Endodermal cell (in vitro differentiated cells): Measurements from ENCODE around the gene MBD3L2. TPM values are rescaled to one million over a fixed set of nuclear protein-coding genes. Genes with fewer than 3 reads are reported as not detected.
"Not testable (repeated sequence)": the region's sequence is repeated elsewhere in the genome, so short reads cannot be mapped to it uniquely, and the experiment has no call there.

ENCODE experiments used
- DNase-seq: peaks from one replicate; pipeline ENCODE4 v3.0.0-alpha.2; 2017
- H3K27ac ChIP-seq: 2 replicates; pipeline ENCODE4 v1.5.1; 2013; ENCODE audit warnings: mild to moderate bottlenecking, low read depth, low read length, moderate library complexity
- H3K27me3 ChIP-seq: 2 replicates; pipeline ENCODE4 v1.6.1; 2013; ENCODE audit warnings: mild to moderate bottlenecking, low read length, moderate library complexity; ENCODE audit not compliant: insufficient read depth, control insufficient read depth, poor library complexity, severe bottlenecking
- H3K36me3 ChIP-seq: 2 replicates; pipeline ENCODE4 v1.7.0; 2013; ENCODE audit warnings: mild to moderate bottlenecking, low read length, moderate library complexity; ENCODE audit not compliant: control insufficient read depth, insufficient read depth
- H3K4me1 ChIP-seq: one replicate; pipeline ENCODE4 v1.7.0; 2013; ENCODE audit warnings: low read length; ENCODE audit not compliant: control insufficient read depth, insufficient read depth
- H3K4me3 ChIP-seq: 2 replicates; pipeline ENCODE4 v1.5.1; 2013; ENCODE audit warnings: mild to moderate bottlenecking, low read length, moderate library complexity
- H3K9ac ChIP-seq: 2 replicates; pipeline ENCODE4 v1.6.1; 2013; ENCODE audit warnings: mild to moderate bottlenecking, low read length, moderate library complexity; ENCODE audit not compliant: poor library complexity, severe bottlenecking; ENCODE audit errors: extremely low read depth
- H3K9me3 ChIP-seq: 2 replicates; pipeline ENCODE4 v1.6.1; 2013; ENCODE audit warnings: mild to moderate bottlenecking, low read length, moderate library complexity; ENCODE audit not compliant: control insufficient read depth
- H3K27ac Mint-ChIP-seq: 2 replicates; pipeline ENCODE4 v1.8.0; 2020; ENCODE audit warnings: mixed read lengths
- H3K27me3 Mint-ChIP-seq: 2 replicates; pipeline ENCODE4 v1.8.0; 2021; ENCODE audit warnings: mild to moderate bottlenecking, mixed read lengths; ENCODE audit not compliant: insufficient read depth
- H3K36me3 Mint-ChIP-seq: 2 replicates; pipeline ENCODE4 v1.8.0; 2020; ENCODE audit warnings: low read depth, mixed read lengths
- H3K4me1 Mint-ChIP-seq: 2 replicates; pipeline ENCODE4 v1.8.0; 2020; ENCODE audit warnings: mixed read lengths
- H3K4me3 Mint-ChIP-seq: 2 replicates; pipeline ENCODE4 v1.8.0; 2020; ENCODE audit warnings: mild to moderate bottlenecking, moderate library complexity, mixed read lengths
- H3K9me3 Mint-ChIP-seq: 2 replicates; pipeline ENCODE4 v1.8.0; 2020; ENCODE audit warnings: mild to moderate bottlenecking, mixed read lengths
- WGBS, 2 experiments: methylation state at CpG; one replicate each; pipeline versions ENCODE4 v1.1.5 to v1.1.7; 2013; ENCODE audit warnings: missing lambda C conversion rate in 2 of 2, mixed read lengths in 1 of 2; ENCODE audit not compliant: insufficient coverage in 1 of 2, insufficient read length in 1 of 2; 5-methylcytosine and 5-hydroxymethylcytosine counted together
- total RNA-seq, 2 donors: library from RNA; stranded (reverse); fragmentation: NEBNext Ultra II Directional in 1 of 2; extraction: Animal tissue kit (Norgen Biotek cat#: 25700) in 1 of 2; gene quantifications; 2 replicates in 1 of 2; 3 replicates in 1 of 2; pipeline ENCODE4 v1.2.1, GENCODE V29; 2021

The MBD3L2 gene
- total RNA-seq, 2 donors from 2014 or later = not detected

DNA sequence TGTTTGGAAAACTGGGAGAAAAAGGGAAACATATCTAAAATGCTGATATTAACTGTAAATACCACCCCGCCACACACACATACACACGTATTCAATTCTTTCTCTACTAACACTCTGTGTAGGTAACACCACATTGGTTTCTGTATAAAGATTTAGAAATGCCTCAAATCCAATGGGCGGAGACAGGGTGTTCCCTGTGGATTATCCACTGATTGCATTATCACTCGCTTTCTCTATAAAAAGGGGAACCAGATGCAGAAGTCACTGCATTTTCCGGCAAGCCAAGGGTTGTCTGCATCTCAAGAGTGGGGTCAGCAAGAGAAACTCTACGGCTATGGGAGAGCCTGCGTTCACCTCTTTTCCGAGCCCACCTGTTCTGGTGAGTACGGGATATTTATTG is 18.8 kb upstream of the MBD3L2 start, which contains the start of gene MBD3L5:
MBD3L5 (plus strand) TSS at position 301 of the 400 bp plus-strand sequence; CDS start at position 335, 34 bp downstream.
- not testable (repeated sequence) for H3K27ac Mint-ChIP-seq, H3K4me3 Mint-ChIP-seq, H3K4me1 Mint-ChIP-seq, H3K27ac ChIP-seq, H3K27me3 ChIP-seq, H3K36me3 ChIP-seq, H3K9me3 ChIP-seq, H3K36me3 Mint-ChIP-seq, H3K9me3 Mint-ChIP-seq, H3K4me3 ChIP-seq, H3K27me3 Mint-ChIP-seq, H3K9ac ChIP-seq, DNase-seq, H3K4me1 ChIP-seq
- no CpG with 5 or more reads among the region's 9 CpGs for WGBS, 2 experiments

GRCh38 chr19:7040079-7040478 is 9.0 kb upstream of the MBD3L2 start, which contains the start of gene MBD3L4:
Gene MBD3L4, minus strand, starts transcription at chr19:7040179. Its CDS starts 35 bp downstream, at chr19:7040144.
- not testable (repeated sequence) for H3K9me3 ChIP-seq, H3K36me3 ChIP-seq, H3K27ac ChIP-seq, H3K4me1 ChIP-seq, H3K4me3 ChIP-seq, H3K27me3 ChIP-seq, H3K27me3 Mint-ChIP-seq, H3K4me3 Mint-ChIP-seq, H3K9me3 Mint-ChIP-seq, H3K9ac ChIP-seq, H3K36me3 Mint-ChIP-seq, H3K4me1 Mint-ChIP-seq, DNase-seq, H3K27ac Mint-ChIP-seq
- no CpG with 5 or more reads among the region's 9 CpGs for WGBS, 2 experiments

DNA sequence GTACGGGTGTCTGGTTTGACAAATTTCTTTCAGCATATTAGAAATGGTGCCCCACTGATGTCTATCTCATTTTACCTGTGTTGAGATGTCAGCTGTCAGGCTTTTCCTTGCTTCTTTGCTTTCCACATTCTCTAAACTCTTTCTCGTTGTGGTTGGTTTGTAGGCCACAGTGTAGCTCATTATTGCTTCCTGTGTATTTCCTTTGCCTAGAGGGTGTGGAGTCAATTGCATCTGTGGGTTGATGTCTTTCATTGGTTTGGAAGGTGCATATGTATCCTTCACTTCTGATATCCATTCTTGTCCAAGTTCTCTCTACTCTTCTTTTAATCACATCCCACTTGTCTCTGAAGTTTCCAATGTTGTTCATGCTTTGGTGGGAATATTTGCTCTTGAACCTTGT is 7.6 kb upstream of the MBD3L2 start:
- H3K9me3 ChIP-seq, H3K4me1 ChIP-seq, H3K4me3 Mint-ChIP-seq, H3K27ac Mint-ChIP-seq, H3K27me3 Mint-ChIP-seq, H3K27ac ChIP-seq, H3K4me1 Mint-ChIP-seq, H3K36me3 Mint-ChIP-seq, H3K36me3 ChIP-seq, DNase-seq, H3K9ac ChIP-seq, H3K4me3 ChIP-seq, H3K9me3 Mint-ChIP-seq, H3K27me3 ChIP-seq: not testable (repeated sequence)
- no CpG with 5 or more reads among the region's 2 CpGs for WGBS, 2 experiments

DNA sequence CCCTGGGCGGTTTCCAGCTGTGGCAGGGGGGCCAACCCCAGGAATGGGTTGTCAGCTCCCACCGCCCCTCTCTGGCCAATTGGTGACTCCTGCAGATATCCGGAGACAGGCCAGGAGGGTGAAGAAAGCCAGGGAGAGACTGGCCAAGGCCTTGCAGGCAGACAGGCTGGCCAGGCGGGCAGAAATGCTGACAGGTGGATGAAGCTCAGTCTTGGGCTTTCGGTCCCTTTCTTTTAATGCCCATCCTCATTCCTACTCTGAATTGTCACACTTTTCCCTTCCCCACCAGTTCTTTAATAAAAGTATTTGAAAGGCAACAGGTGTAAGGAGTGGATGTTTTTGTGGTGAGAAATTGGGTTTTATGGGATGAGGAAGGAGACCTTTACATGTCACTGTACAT is 2.3 kb downstream of the MBD3L2 start:
- not testable (repeated sequence) for H3K9me3 Mint-ChIP-seq, H3K36me3 ChIP-seq, H3K9me3 ChIP-seq, H3K27me3 Mint-ChIP-seq, H3K4me1 Mint-ChIP-seq, H3K4me3 Mint-ChIP-seq, H3K4me1 ChIP-seq, H3K4me3 ChIP-seq, H3K27me3 ChIP-seq, DNase-seq, H3K27ac ChIP-seq, H3K9ac ChIP-seq, H3K36me3 Mint-ChIP-seq, H3K27ac Mint-ChIP-seq
- no CpG with 5 or more reads among the region's 5 CpGs for WGBS, 2 experiments

DNA sequence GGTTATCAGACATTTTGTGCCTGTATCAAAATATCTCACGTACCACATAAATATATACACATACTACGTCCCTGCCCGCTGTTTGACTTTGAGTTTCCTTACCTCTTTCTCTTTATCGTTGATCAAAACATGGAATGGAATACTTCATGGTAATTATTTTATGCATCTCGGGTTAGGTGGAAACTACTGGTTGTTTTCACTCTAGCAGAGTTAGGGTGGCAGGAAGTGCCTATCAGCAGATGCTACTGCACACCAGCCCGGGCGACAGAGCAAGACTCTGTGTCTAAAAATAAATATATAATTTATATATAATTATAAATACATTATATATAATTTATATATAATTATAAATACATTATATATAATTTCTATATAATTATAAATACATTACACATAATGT is 3.8 kb downstream of the MBD3L2 start:
- H3K36me3 ChIP-seq, H3K27ac Mint-ChIP-seq, H3K27me3 ChIP-seq, H3K4me3 Mint-ChIP-seq, H3K4me1 ChIP-seq, H3K9me3 Mint-ChIP-seq, H3K27me3 Mint-ChIP-seq, H3K4me1 Mint-ChIP-seq, H3K27ac ChIP-seq, DNase-seq, H3K36me3 Mint-ChIP-seq, H3K4me3 ChIP-seq, H3K9ac ChIP-seq, H3K9me3 ChIP-seq: not testable (repeated sequence)
- 90% methylated on average over 2 of the region's 7 CpGs; no CpG with 5 or more reads in 1 of the 2 experiments for WGBS, 2 experiments

DNA sequence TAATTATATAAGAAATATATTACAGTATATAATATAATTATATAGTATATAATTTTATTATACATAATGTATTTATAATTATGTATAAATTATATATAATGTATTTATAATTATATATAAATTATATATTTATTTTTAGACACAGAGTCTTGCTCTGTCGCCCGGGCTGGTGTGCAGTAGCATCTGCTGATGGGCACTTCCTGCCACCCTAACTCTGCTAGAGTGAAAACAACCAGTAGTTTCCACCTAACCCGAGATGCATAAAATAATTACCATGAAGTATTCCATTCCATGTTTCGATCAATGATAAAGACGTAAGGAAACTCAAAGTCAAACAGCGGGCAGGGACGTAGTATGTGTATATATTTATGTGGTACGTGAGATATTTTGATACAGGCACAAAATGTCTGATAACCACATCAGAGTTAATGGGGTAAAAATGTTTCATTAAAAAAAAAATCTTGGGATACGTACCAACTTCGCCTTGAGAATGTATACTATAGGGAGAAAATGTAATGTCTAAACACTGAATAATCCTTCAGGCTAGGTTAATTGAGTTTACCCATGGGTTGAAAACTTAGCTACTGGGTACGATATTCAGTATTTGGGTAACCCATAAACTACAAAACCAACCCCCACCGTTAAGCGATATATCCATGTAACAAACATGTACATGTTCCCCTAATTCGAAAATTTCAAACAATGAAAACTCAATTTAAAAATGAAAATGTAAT is 5.7 kb downstream of the MBD3L2 start:
- not testable (repeated sequence) for H3K36me3 ChIP-seq, H3K27ac Mint-ChIP-seq, H3K4me3 ChIP-seq, H3K27ac ChIP-seq, H3K4me3 Mint-ChIP-seq, H3K9ac ChIP-seq, H3K27me3 Mint-ChIP-seq, H3K4me1 ChIP-seq, DNase-seq, H3K27me3 ChIP-seq, H3K9me3 Mint-ChIP-seq, H3K4me1 Mint-ChIP-seq, H3K36me3 Mint-ChIP-seq, H3K9me3 ChIP-seq
- WGBS, 2 experiments = 89 to 90% methylated on average over 4 to 5 of the region's 14 CpGs

GRCh38 chr19:7055679-7056078 is 6.6 kb downstream of the MBD3L2 start:
- not testable (repeated sequence) for H3K4me1 ChIP-seq, H3K9ac ChIP-seq, H3K4me3 ChIP-seq, H3K27ac Mint-ChIP-seq, H3K36me3 ChIP-seq, DNase-seq, H3K27me3 ChIP-seq, H3K4me3 Mint-ChIP-seq, H3K9me3 Mint-ChIP-seq, H3K27me3 Mint-ChIP-seq, H3K27ac ChIP-seq, H3K36me3 Mint-ChIP-seq, H3K9me3 ChIP-seq, H3K4me1 Mint-ChIP-seq
- WGBS, 2 experiments = 85 to 91% methylated on average over 7 to 11 of the region's 14 CpGs
